Neural progenitor cell (in vitro differentiated cells): Measurements from ENCODE around the gene VWA3B.

Experiments
- EZH2 ChIP-seq: fragments of 200-600 bp; sonication (generic); IDR thresholded peaks from 2 replicates; pipeline ENCODE4 v1.6.1; 2017; ENCODE audit warnings: antibody characterized with exemption, mild to moderate bottlenecking, moderate library complexity
- EZH2phosphoT487 ChIP-seq: fragments of 200-600 bp; sonication (generic); IDR thresholded peaks from 2 replicates; pipeline ENCODE4 v1.6.1; 2017; ENCODE audit warnings: antibody characterized with exemption
- TF ChIP-seq, protein P1 (sequence below): fragments of 200-600 bp; sonication (generic); IDR thresholded peaks from 2 replicates; pipeline ENCODE4 v1.5.1; 2017; ENCODE audit warnings: antibody characterized with exemption, mild to moderate bottlenecking

DNA sequence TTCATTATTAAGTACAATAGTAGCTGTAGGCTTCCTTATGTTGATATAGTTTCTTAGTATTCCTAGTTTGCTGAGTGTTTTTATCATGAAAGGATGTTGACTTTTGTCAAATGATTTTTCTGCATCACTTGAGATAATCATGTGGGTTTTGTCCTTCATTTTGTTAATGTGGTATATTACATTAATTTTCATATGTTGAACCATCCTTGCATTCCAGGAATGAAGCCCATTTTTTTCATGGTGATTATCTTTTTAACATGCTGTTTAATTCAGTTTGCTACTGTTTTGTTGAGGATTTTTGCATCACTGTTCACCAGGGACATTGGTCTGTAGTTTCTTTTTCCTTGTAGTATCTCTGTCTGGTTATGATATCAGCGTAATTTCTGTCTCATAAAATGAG is 176.4 kb downstream of the VWA3B start:
- TF ChIP-seq, protein P1, sequence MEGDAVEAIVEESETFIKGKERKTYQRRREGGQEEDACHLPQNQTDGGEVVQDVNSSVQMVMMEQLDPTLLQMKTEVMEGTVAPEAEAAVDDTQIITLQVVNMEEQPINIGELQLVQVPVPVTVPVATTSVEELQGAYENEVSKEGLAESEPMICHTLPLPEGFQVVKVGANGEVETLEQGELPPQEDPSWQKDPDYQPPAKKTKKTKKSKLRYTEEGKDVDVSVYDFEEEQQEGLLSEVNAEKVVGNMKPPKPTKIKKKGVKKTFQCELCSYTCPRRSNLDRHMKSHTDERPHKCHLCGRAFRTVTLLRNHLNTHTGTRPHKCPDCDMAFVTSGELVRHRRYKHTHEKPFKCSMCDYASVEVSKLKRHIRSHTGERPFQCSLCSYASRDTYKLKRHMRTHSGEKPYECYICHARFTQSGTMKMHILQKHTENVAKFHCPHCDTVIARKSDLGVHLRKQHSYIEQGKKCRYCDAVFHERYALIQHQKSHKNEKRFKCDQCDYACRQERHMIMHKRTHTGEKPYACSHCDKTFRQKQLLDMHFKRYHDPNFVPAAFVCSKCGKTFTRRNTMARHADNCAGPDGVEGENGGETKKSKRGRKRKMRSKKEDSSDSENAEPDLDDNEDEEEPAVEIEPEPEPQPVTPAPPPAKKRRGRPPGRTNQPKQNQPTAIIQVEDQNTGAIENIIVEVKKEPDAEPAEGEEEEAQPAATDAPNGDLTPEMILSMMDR: no peak
- TF ChIP-seq EZH2 (no peak), EZH2phosphoT487 (no peak)
